H9 (cell line): Measurements from ENCODE around the gene LMNTD1. TPM values are rescaled to one million over a fixed set of nuclear protein-coding genes. Genes with fewer than 3 reads are reported as not detected.

Experiments used
- DNase-seq: peaks from one replicate; pipeline ENCODE4 v3.0.0-alpha.2; 2017
- H2AFZ ChIP-seq: one replicate; pipeline ENCODE4 v1.6.1; 2013; ENCODE audit warnings: mild to moderate bottlenecking, low read length, control low read depth, moderate library complexity
- H2AK5ac ChIP-seq: 2 replicates; pipeline ENCODE4 v1.6.1; 2013; ENCODE audit warnings: low read length, control low read depth, mixed read lengths; ENCODE audit not compliant: insufficient read length
- H2BK120ac ChIP-seq: one replicate; pipeline ENCODE4 v1.6.1; 2013; ENCODE audit warnings: low read depth, mild to moderate bottlenecking, low read length, control low read depth, inconsistent platforms; ENCODE audit not compliant: poor library complexity, severe bottlenecking
- H2BK12ac ChIP-seq: 2 replicates; pipeline ENCODE4 v1.6.1; 2013; ENCODE audit warnings: low read length, control low read depth, mixed read lengths, low read depth; ENCODE audit not compliant: insufficient read length
- H2BK15ac ChIP-seq: 2 replicates; pipeline ENCODE4 v1.6.1; 2013; ENCODE audit warnings: low read depth, low read length, control low read depth
- H2BK20ac ChIP-seq: one replicate; pipeline ENCODE4 v1.6.1; 2013; ENCODE audit warnings: low read depth, mild to moderate bottlenecking, low read length, control low read depth, inconsistent platforms; ENCODE audit not compliant: poor library complexity, severe bottlenecking
- H2BK5ac ChIP-seq: 2 replicates; pipeline ENCODE4 v1.6.1; 2013; ENCODE audit warnings: low read length, control low read depth, mixed read lengths; ENCODE audit not compliant: insufficient read length
- H3K14ac ChIP-seq: 2 replicates; pipeline ENCODE4 v1.6.1; 2013; ENCODE audit warnings: low read length, control low read depth; ENCODE audit not compliant: insufficient read depth
- H3K18ac ChIP-seq: 2 replicates; pipeline ENCODE4 v1.6.1; 2013; ENCODE audit warnings: low read depth, mild to moderate bottlenecking, mixed read lengths, low read length, control low read depth; ENCODE audit not compliant: insufficient read length
- H3K23ac ChIP-seq: 2 replicates; pipeline ENCODE4 v1.6.1; 2013; ENCODE audit warnings: low read length, control low read depth, mixed read lengths, low read depth; ENCODE audit not compliant: insufficient read length
- H3K23me2 ChIP-seq: 2 replicates; pipeline ENCODE4 v1.6.1; 2013; ENCODE audit warnings: low read depth, mild to moderate bottlenecking, mixed read lengths, low read length, control low read depth; ENCODE audit not compliant: insufficient read length, poor library complexity, severe bottlenecking
- H3K27ac ChIP-seq: 2 replicates; pipeline ENCODE4 v1.5.1; 2013; ENCODE audit warnings: low read length, control low read depth, mixed read lengths, low read depth; ENCODE audit not compliant: insufficient read length
- H3K27me3 ChIP-seq: 2 replicates; pipeline ENCODE4 v1.6.1; 2013; ENCODE audit warnings: low read length, control low read depth, inconsistent platforms; ENCODE audit not compliant: insufficient read depth
- H3K4ac ChIP-seq: 2 replicates; pipeline ENCODE4 v1.6.1; 2013; ENCODE audit warnings: low read depth, mild to moderate bottlenecking, control low read depth, inconsistent platforms, low read length, moderate library complexity
- H3K4me1 ChIP-seq: 2 replicates; pipeline ENCODE4 v1.6.1; 2013; ENCODE audit warnings: low read length, control low read depth, inconsistent platforms; ENCODE audit not compliant: insufficient read depth
- H3K4me2 ChIP-seq: 2 replicates; pipeline ENCODE4 v1.6.1; 2013; ENCODE audit warnings: low read length, control low read depth, mixed read lengths; ENCODE audit not compliant: insufficient read length, insufficient read depth
- H3K56ac ChIP-seq: 2 replicates; pipeline ENCODE4 v1.6.1; 2013; ENCODE audit warnings: low read depth, mild to moderate bottlenecking, mixed read lengths, low read length, control low read depth; ENCODE audit not compliant: insufficient read length
- H3K79me1 ChIP-seq: 2 replicates; pipeline ENCODE4 v1.6.1; 2013; ENCODE audit warnings: low read depth, mild to moderate bottlenecking, moderate library complexity, low read length, control low read depth, inconsistent platforms; ENCODE audit not compliant: insufficient read depth, poor library complexity, severe bottlenecking
- H3K79me2 ChIP-seq: 2 replicates; pipeline ENCODE4 v1.6.1; 2013; ENCODE audit warnings: low read length, control low read depth, inconsistent platforms; ENCODE audit not compliant: insufficient read depth
- H3K9ac ChIP-seq: 2 replicates; pipeline ENCODE4 v1.6.1; 2013; ENCODE audit warnings: low read length, control low read depth, mixed read lengths; ENCODE audit not compliant: insufficient read length; ENCODE audit errors: extremely low read depth
- H3K9me3 ChIP-seq: one replicate; pipeline ENCODE4 v1.6.1; 2013; ENCODE audit warnings: low read depth, low read length, inconsistent platforms; ENCODE audit not compliant: control insufficient read depth
- H3T11ph ChIP-seq: one replicate; pipeline ENCODE4 v1.6.1; 2013; ENCODE audit warnings: mild to moderate bottlenecking, low read length, control low read depth, inconsistent platforms
- H4K20me1 ChIP-seq: one replicate; pipeline ENCODE4 v1.6.1; 2013; ENCODE audit not compliant: control insufficient read depth, insufficient read length, insufficient read depth
- H4K5ac ChIP-seq: 2 replicates; pipeline ENCODE4 v1.6.1; 2013; ENCODE audit warnings: low read depth, mild to moderate bottlenecking, mixed read lengths, low read length, control low read depth; ENCODE audit not compliant: insufficient read length
- H4K8ac ChIP-seq: replicated peaks from 2 replicates; pipeline ENCODE4 v1.6.1; 2013; ENCODE audit warnings: low read length, control low read depth, mixed read lengths, low read depth; ENCODE audit not compliant: insufficient read length
- H4K91ac ChIP-seq: 2 replicates; pipeline ENCODE4 v1.6.1; 2013; ENCODE audit warnings: low read depth, mild to moderate bottlenecking, moderate library complexity, mixed read lengths, low read length, control low read depth; ENCODE audit not compliant: insufficient read length
- H3K27ac Mint-ChIP-seq, 3 experiments: 2 replicates in 2 of 3; 3 replicates in 1 of 3; pipeline ENCODE4 v1.8.0; 2020 to 2021; ENCODE audit warnings: mixed read lengths in 3 of 3, mild to moderate bottlenecking in 1 of 3, moderate library complexity in 1 of 3
- H3K27me3 Mint-ChIP-seq: 2 replicates; pipeline ENCODE4 v1.8.0; 2021; ENCODE audit warnings: low read depth, mild to moderate bottlenecking, moderate library complexity, mixed read lengths
- H3K36me3 Mint-ChIP-seq, 3 experiments: 2 replicates in 2 of 3; 3 replicates in 1 of 3; pipeline ENCODE4 v1.8.0; 2020 to 2021; ENCODE audit warnings: low read depth in 3 of 3, mixed read lengths in 3 of 3; ENCODE audit not compliant: insufficient read depth in 1 of 3
- H3K4me1 Mint-ChIP-seq, 2 experiments: 2 replicates each; pipeline ENCODE4 v1.8.0; 2020; ENCODE audit warnings: mixed read lengths in 2 of 2
- H3K4me3 Mint-ChIP-seq, 2 experiments: 2 replicates in 1 of 2; 3 replicates in 1 of 2; pipeline ENCODE4 v1.8.0; 2020 to 2021; ENCODE audit warnings: mild to moderate bottlenecking in 2 of 2, mixed read lengths in 2 of 2, moderate library complexity in 1 of 2
- H3K9me3 Mint-ChIP-seq, 2 experiments: 2 replicates in 1 of 2; 3 replicates in 1 of 2; pipeline ENCODE4 v1.8.0; 2020; ENCODE audit warnings: mild to moderate bottlenecking in 2 of 2, mixed read lengths in 2 of 2, moderate library complexity in 1 of 2
- WGBS: extraction: QIAGEN DNeasy Blood & Tissue Kit; methylation state at CpG from one replicate; pipeline ENCODE4 v1.1.7; 2013; ENCODE audit warnings: missing lambda C conversion rate, low lambda C conversion rate, mixed read lengths; ENCODE audit not compliant: insufficient read length; ENCODE audit errors: extremely low coverage; 5-methylcytosine and 5-hydroxymethylcytosine counted together
- total RNA-seq: library from RNA; stranded (reverse); gene quantifications from 2 replicates; pipeline ENCODE4 v1.2.1, GENCODE V29; 2021
- TF ChIP-seq, protein P1 (sequence below): fragments of 200-600 bp; sonication (generic); conservative IDR thresholded peaks from 3 replicates; pipeline ENCODE4 v1.8.0; 2021; ENCODE audit warnings: antibody characterized with exemption, mild to moderate bottlenecking

The LMNTD1 gene
- total RNA-seq, 1 experiment from 2014 or later, result not detected

GRCh38 chr12:25581067-25581466 lies 28.0 kb upstream of the LMNTD1 start:
- no peak overlapping the region for H4K91ac ChIP-seq
- H3K14ac ChIP-seq, result no peak overlapping the region
- no peak overlapping the region for H2BK15ac ChIP-seq
- no peaks in the 10 kb centered on the region for H3K4me1 ChIP-seq
- no peaks in the 10 kb centered on the region for H3K9me3 ChIP-seq
- H2BK5ac ChIP-seq, result no peak overlapping the region
- no peak overlapping the region for H3T11ph ChIP-seq
- Mint-ChIP-seq H3K36me3 (no peaks in the 10 kb centered on the region), H3K4me1 (no peaks in the 10 kb centered on the region; a peak in 1 of 4 replicates), H3K27ac (no peak overlapping the region), H3K4me3 (no peak overlapping the region), H3K27me3 (no peaks in the 10 kb centered on the region; the same call in 1 of the 2 replicates), H3K9me3 (peaks cover 0 to 7% of the 10 kb centered on the region in 2 experiments; a peak in 3 of 5 replicates)
- DNase-seq, result no peak
- H3K27me3 ChIP-seq, result no peaks in the 10 kb centered on the region
- H3K27ac ChIP-seq, result no peak overlapping the region
- TF ChIP-seq, protein P1, sequence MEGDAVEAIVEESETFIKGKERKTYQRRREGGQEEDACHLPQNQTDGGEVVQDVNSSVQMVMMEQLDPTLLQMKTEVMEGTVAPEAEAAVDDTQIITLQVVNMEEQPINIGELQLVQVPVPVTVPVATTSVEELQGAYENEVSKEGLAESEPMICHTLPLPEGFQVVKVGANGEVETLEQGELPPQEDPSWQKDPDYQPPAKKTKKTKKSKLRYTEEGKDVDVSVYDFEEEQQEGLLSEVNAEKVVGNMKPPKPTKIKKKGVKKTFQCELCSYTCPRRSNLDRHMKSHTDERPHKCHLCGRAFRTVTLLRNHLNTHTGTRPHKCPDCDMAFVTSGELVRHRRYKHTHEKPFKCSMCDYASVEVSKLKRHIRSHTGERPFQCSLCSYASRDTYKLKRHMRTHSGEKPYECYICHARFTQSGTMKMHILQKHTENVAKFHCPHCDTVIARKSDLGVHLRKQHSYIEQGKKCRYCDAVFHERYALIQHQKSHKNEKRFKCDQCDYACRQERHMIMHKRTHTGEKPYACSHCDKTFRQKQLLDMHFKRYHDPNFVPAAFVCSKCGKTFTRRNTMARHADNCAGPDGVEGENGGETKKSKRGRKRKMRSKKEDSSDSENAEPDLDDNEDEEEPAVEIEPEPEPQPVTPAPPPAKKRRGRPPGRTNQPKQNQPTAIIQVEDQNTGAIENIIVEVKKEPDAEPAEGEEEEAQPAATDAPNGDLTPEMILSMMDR, result no peak
- no peaks in the 10 kb centered on the region for H3K23me2 ChIP-seq
- H2AFZ ChIP-seq, result no peak overlapping the region
- H3K79me2 ChIP-seq, result no peaks in the 10 kb centered on the region
- H3K4me2 ChIP-seq, result no peak overlapping the region
- no peak overlapping the region for H2BK120ac ChIP-seq
- no peaks in the 10 kb centered on the region for H4K20me1 ChIP-seq
- H4K8ac ChIP-seq, result no peak overlapping the region
- H3K9ac ChIP-seq, result no peak overlapping the region
- no peak overlapping the region for H2BK12ac ChIP-seq
- no peak overlapping the region for H3K18ac ChIP-seq
- no CpG with 5 or more reads among the region's 5 CpGs for WGBS
- H4K5ac ChIP-seq, result no peak overlapping the region
- H3K79me1 ChIP-seq, result no peaks in the 10 kb centered on the region
- H2BK20ac ChIP-seq, result no peak overlapping the region
- no peak overlapping the region for H3K4ac ChIP-seq
- H3K23ac ChIP-seq, result no peak overlapping the region
- H2AK5ac ChIP-seq, result no peak overlapping the region
- no peak overlapping the region for H3K56ac ChIP-seq
